GM12864 (cell line): ENCODE measurements around the gene RIT2.

Experiments used
- DNase-seq: peaks from one replicate; pipeline ENCODE4 v3.0.0-alpha.2; 2011; ENCODE audit warnings: low read depth
- H3K4me3 ChIP-seq: 2 replicates; pipeline ENCODE4 v1.5.1; 2011; ENCODE audit warnings: mild to moderate bottlenecking, low read depth, low read length, control low read depth
- TF ChIP-seq, protein P1 (sequence below): IDR thresholded peaks from 2 replicates; pipeline ENCODE4 v1.5.1; 2011; ENCODE audit warnings: low read depth, mild to moderate bottlenecking, moderate library complexity, low read length, control low read depth, inconsistent platforms; ENCODE audit errors: missing control alignments

RIT2 gene

DNA sequence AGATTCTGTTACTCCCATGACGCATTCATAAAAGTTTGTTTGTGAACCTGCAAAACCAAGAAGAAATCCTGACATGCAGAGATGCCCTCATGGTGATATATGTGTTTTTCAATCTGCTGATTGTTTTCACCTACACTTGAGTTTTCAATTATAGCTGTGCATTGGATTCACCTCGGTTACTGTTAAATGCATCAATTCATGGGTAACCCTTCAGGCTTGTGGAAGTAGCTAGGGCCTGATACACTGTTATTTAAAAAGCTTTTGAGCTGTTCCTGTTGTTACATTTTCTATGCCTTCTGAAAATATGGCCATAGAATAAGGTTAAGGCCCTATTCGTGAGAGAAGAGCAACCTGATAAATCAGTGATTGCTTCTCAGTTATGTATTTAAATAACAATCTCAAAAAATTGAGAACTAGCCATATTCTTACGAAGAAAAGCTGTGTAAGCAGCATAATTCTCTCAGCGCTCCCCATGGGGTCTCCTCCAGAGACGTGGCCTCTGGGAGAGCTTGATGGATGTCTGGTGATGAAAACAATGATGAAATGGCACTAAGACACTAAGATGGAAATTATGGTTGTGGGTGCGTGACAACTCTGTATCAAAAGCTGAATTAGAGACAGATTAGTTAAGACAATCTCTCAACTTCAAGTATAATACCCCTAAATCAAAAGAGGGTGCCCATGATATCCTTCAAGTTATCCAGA is 60.5 kb downstream of the RIT2 start:
- TF ChIP-seq, protein P1, sequence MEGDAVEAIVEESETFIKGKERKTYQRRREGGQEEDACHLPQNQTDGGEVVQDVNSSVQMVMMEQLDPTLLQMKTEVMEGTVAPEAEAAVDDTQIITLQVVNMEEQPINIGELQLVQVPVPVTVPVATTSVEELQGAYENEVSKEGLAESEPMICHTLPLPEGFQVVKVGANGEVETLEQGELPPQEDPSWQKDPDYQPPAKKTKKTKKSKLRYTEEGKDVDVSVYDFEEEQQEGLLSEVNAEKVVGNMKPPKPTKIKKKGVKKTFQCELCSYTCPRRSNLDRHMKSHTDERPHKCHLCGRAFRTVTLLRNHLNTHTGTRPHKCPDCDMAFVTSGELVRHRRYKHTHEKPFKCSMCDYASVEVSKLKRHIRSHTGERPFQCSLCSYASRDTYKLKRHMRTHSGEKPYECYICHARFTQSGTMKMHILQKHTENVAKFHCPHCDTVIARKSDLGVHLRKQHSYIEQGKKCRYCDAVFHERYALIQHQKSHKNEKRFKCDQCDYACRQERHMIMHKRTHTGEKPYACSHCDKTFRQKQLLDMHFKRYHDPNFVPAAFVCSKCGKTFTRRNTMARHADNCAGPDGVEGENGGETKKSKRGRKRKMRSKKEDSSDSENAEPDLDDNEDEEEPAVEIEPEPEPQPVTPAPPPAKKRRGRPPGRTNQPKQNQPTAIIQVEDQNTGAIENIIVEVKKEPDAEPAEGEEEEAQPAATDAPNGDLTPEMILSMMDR, result no peak
- no peak for DNase-seq
- H3K4me3 ChIP-seq, result no peak overlapping the region

DNA sequence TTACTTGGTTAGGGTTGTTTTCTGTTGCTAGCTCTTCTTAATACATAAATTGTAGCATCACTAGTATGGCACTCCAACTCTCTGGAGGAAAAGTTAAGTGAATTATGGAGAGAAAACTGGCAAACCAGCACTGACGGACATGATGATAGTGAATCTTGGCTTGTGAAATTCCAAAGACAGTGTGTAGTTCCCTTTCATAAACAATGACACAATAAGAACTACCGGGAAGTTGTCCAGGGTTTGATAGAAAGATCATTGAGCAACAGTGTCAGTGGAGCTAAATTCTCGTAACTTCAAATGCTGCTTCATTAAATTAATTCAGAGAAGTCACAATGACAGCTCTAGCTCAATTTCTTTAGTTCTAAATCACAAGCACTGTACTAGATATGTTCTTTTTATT is 66.5 kb downstream of the RIT2 start:
- no peak overlapping the region for H3K4me3 ChIP-seq
- TF ChIP-seq, protein P1, result no peak
- DNase-seq, result no peak

DNA sequence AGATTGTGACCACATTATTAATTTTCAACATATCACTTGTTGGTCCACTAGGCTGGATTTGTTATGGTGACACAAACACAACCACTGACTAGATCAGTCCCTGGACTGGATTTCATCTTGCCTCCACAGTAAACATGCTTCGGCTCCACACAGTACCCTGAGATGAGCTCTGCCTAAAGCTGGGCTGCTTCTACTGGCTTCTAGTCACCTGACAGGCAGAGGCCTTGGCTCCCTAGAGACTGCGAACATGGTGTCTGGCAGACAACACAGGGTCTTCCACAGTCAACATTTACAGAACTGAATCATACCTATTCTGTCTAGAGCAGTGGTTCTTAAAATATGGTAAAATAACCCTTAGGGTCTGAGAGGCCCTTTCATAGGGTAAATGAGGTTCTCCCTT is 69.2 kb downstream of the RIT2 start:
- TF ChIP-seq, protein P1, result no peak
- DNase-seq, result no peak

DNA sequence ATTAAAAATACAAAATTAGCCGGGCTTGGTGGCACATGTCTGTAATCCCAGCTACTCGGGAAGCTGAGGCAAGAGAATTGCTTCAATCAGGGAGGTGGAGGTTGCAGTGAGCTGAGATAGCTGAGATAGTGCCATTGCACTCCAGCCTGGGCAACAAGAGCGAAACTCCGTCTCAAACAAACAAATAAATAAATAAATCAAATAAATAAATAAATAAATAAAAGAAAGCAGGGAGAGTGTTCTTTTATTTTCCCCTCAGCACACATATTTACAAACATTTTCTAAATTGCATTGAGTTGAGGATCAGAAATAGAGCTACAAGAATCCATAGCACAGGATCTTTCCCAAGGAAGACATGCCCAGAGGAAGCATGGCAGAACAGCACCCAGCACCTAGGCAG is 71.9 kb downstream of the RIT2 start:
- TF ChIP-seq, protein P1, result no peak
- no peak overlapping the region for H3K4me3 ChIP-seq
- no peak for DNase-seq

More for the DNA sequence above, 69.2 kb downstream of the RIT2 start:
- no peak overlapping the region for H3K4me3 ChIP-seq

DNA sequence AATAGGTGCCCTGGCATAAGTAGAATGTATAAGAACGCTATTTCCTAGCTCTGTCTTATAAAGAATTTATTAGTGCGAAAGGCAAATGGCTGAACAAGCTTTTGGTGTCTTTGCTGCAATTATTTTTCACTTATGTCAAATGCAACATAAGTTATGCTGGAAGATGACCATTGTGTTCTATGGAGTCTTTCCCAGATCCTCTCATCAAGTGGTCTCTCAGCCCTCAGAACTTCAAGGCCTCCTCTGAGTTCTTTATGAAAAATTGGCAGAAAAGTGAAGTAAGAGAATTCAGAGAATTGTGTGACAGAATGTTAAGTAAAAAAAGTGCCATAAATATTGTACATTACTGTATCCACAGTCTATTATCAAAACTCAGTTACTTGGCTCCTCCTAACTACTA is 75.2 kb downstream of the RIT2 start:
- TF ChIP-seq, protein P1, result no peak
- H3K4me3 ChIP-seq, result no peak overlapping the region
- no peak for DNase-seq

DNA sequence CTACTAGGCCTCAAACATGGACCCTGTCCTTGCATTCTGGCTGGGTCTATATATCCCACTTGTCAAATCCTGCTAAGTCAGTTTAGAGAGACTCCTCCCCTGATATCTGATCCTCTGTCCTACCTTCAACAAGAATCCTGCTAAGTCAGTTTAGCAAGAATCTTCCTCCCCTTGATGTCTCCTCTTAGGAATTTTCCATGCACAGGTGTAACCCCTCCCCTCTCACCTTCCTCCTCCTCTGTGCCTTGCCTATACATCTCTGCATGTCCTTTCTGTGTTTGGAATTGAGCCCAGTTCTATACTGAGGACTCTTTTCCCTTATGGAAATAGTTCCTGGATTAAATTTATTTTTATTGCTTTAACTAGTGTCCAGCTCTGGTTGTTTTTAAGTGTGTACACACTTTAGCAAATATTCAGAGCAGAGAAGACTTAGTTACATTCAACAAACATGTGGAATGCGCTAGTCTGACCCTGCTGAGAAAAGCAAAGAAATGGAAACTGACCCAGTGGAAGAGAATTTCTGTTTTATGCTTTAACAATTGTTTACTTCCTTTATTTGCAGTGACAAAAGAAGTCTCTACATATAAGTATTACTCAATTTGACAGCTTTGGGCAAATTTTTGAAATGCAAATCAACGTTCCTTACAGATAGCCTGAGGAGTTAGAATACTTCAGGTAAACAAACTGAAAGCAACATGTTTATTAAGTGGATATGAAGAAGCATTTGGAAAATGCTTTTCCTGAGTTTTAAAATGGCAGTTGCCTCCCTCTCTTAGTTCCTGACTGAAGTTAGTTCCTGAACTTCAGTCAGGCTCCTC is 80.6 kb downstream of the RIT2 start:
- no peak overlapping the region for H3K4me3 ChIP-seq
- DNase-seq, result no peak
- TF ChIP-seq, protein P1, result no peak

DNA sequence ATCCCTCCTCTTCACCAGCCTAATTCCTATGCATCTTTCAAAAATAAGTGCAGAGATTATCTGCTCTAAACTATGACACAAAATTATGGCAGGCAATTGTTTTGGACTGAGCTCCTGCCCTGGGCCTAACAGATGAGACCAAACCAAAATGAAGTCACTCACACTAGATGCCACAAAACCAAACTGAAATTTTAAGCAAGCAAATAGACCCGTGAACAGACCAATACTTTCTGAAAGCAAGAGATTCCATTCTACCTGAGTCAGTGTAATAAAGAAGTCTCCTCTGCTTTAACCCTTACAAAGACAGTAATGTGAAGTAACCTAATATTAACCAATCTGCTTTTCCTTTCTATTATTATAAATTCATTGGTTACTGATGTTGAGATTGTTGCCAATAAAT is 84.3 kb downstream of the RIT2 start:
- DNase-seq, result no peak
- TF ChIP-seq, protein P1, result no peak
- no peak overlapping the region for H3K4me3 ChIP-seq
